Neural progenitor cell (in vitro differentiated cells): ENCODE measurements around the gene MAGI1. TPM values are rescaled to one million over a fixed set of nuclear protein-coding genes. Genes with fewer than 3 reads are reported as not detected.

ENCODE experiments used
- DNase-seq: peaks from one replicate; pipeline ENCODE4 v3.0.0-alpha.2; 2016; ENCODE audit warnings: low spot score
- H2AFZ ChIP-seq: fragments of 200-600 bp; sonication (generic); replicated peaks from 2 replicates; pipeline ENCODE4 v1.6.1; 2016; ENCODE audit warnings: antibody characterized with exemption
- H3F3A ChIP-seq: fragments of 200-600 bp; sonication (generic); 2 replicates; pipeline ENCODE4 v1.6.1; 2016; ENCODE audit warnings: antibody characterized with exemption, low read depth
- H3K27ac ChIP-seq: fragments of 200-600 bp; sonication (generic); 2 replicates; pipeline ENCODE4 v1.5.1; 2016; ENCODE audit warnings: mild to moderate bottlenecking
- H3K27me3 ChIP-seq: fragments of 200-600 bp; sonication (generic); 2 replicates; pipeline ENCODE4 v1.6.1; 2016; ENCODE audit warnings: mild to moderate bottlenecking, moderate library complexity
- H3K36me3 ChIP-seq: fragments of 200-600 bp; sonication (generic); 2 replicates; pipeline ENCODE4 v1.5.1; 2016
- H3K4me1 ChIP-seq: fragments of 200-600 bp; sonication (generic); 2 replicates; pipeline ENCODE4 v1.6.1; 2016; ENCODE audit warnings: mixed run types
- H3K4me2 ChIP-seq: fragments of 200-600 bp; sonication (generic); 2 replicates; pipeline ENCODE4 v1.6.1; 2016
- H3K4me3 ChIP-seq: fragments of 200-600 bp; sonication (generic); 2 replicates; pipeline ENCODE4 v1.5.1; 2016
- H3K79me2 ChIP-seq: fragments of 200-600 bp; sonication (generic); 2 replicates; pipeline ENCODE4 v1.6.1; 2016; ENCODE audit warnings: low read depth
- H3K9ac ChIP-seq: fragments of 200-600 bp; sonication (generic); 2 replicates; pipeline ENCODE4 v1.6.1; 2016
- H3K9me3 ChIP-seq: fragments of 200-600 bp; sonication (generic); 2 replicates; pipeline ENCODE4 v1.5.1; 2016; ENCODE audit warnings: low read depth
- H4K20me1 ChIP-seq: fragments of 200-600 bp; sonication (generic); 2 replicates; pipeline ENCODE4 v1.6.1; 2016; ENCODE audit warnings: low read depth
- H3K27ac Mint-ChIP-seq: 3 replicates; pipeline ENCODE4 v1.8.0; 2021; ENCODE audit warnings: mixed read lengths
- H3K27me3 Mint-ChIP-seq: 2 replicates; pipeline ENCODE4 v1.8.0; 2022; ENCODE audit warnings: low read depth, mild to moderate bottlenecking, inconsistent platforms, moderate library complexity, mixed read lengths; ENCODE audit not compliant: insufficient read depth
- H3K36me3 Mint-ChIP-seq: 3 replicates; pipeline ENCODE4 v1.8.0; 2021; ENCODE audit warnings: mixed read lengths
- H3K4me1 Mint-ChIP-seq: 3 replicates; pipeline ENCODE4 v1.8.0; 2021; ENCODE audit warnings: mixed read lengths
- H3K4me3 Mint-ChIP-seq: 3 replicates; pipeline ENCODE4 v1.8.0; 2021; ENCODE audit warnings: mild to moderate bottlenecking, moderate library complexity, mixed read lengths
- H3K9me3 Mint-ChIP-seq: 3 replicates; pipeline ENCODE4 v1.8.0; 2020; ENCODE audit warnings: mixed read lengths
- EZH2 ChIP-seq: fragments of 200-600 bp; sonication (generic); IDR thresholded peaks from 2 replicates; pipeline ENCODE4 v1.6.1; 2017; ENCODE audit warnings: antibody characterized with exemption, mild to moderate bottlenecking, moderate library complexity
- EZH2phosphoT487 ChIP-seq: fragments of 200-600 bp; sonication (generic); IDR thresholded peaks from 2 replicates; pipeline ENCODE4 v1.6.1; 2017; ENCODE audit warnings: antibody characterized with exemption
- total RNA-seq: library from RNA; depleted of rRNA; stranded (reverse); fragments of >200 nt; gene quantifications from 2 replicates; pipeline ENCODE4 v1.2.3, GENCODE V29; 2015; ENCODE audit warnings: low replicate concordance
- TF ChIP-seq, protein P1 (sequence below): fragments of 200-600 bp; sonication (generic); IDR thresholded peaks from 2 replicates; pipeline ENCODE4 v1.5.1; 2017; ENCODE audit warnings: antibody characterized with exemption, mild to moderate bottlenecking

MAGI1 gene
- total RNA-seq, 1 donor from 2014 or later = 40.6 TPM

DNA sequence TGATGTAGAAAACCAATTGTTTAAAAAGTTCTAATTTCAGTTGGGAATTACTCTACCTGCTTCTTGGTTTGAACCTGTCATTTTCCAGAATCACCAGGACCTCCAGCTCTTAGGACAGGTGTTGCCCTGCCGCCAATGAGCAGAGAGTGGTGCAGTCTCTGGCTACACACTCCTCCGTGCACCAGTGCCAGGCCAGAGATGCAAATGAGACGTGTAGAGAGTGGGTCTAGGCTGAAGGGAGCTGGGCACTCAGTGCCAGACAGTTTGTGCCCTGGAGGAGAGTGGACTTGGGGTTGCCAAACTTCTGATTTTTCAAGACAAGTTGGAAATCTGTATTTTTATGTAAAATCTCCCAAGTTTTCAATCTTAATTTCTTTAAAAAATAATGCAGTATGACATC lies 566.2 kb downstream of the MAGI1 start:
- Histone ChIP-seq H3K27ac (no peak overlapping the region), H3F3A (no peaks in the 10 kb centered on the region), H3K9me3 (no peaks in the 10 kb centered on the region), H3K79me2 (no peaks in the 10 kb centered on the region), H3K36me3 (no peaks in the 10 kb centered on the region), H3K4me1 (no peaks in the 10 kb centered on the region), H3K27me3 (no peaks in the 10 kb centered on the region), H3K4me2 (no peak overlapping the region), H4K20me1 (no peaks in the 10 kb centered on the region), H3K9ac (no peak overlapping the region), H3K4me3 (no peak overlapping the region), H2AFZ (no peak overlapping the region)
- H3K27me3 Mint-ChIP-seq = peaks cover 2% of the 10 kb centered on the region
- no peaks in the 10 kb centered on the region for H3K9me3 Mint-ChIP-seq
- TF ChIP-seq, protein P1, sequence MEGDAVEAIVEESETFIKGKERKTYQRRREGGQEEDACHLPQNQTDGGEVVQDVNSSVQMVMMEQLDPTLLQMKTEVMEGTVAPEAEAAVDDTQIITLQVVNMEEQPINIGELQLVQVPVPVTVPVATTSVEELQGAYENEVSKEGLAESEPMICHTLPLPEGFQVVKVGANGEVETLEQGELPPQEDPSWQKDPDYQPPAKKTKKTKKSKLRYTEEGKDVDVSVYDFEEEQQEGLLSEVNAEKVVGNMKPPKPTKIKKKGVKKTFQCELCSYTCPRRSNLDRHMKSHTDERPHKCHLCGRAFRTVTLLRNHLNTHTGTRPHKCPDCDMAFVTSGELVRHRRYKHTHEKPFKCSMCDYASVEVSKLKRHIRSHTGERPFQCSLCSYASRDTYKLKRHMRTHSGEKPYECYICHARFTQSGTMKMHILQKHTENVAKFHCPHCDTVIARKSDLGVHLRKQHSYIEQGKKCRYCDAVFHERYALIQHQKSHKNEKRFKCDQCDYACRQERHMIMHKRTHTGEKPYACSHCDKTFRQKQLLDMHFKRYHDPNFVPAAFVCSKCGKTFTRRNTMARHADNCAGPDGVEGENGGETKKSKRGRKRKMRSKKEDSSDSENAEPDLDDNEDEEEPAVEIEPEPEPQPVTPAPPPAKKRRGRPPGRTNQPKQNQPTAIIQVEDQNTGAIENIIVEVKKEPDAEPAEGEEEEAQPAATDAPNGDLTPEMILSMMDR = no peak
- TF ChIP-seq EZH2phosphoT487 (no peak), EZH2 (no peak)
- no peak overlapping the region for H3K27ac Mint-ChIP-seq
- no peak overlapping the region for H3K4me3 Mint-ChIP-seq
- peaks cover 7% of the 10 kb centered on the region for H3K4me1 Mint-ChIP-seq
- peaks cover 15% of the 10 kb centered on the region for H3K36me3 Mint-ChIP-seq
- DNase-seq = no peak

DNA sequence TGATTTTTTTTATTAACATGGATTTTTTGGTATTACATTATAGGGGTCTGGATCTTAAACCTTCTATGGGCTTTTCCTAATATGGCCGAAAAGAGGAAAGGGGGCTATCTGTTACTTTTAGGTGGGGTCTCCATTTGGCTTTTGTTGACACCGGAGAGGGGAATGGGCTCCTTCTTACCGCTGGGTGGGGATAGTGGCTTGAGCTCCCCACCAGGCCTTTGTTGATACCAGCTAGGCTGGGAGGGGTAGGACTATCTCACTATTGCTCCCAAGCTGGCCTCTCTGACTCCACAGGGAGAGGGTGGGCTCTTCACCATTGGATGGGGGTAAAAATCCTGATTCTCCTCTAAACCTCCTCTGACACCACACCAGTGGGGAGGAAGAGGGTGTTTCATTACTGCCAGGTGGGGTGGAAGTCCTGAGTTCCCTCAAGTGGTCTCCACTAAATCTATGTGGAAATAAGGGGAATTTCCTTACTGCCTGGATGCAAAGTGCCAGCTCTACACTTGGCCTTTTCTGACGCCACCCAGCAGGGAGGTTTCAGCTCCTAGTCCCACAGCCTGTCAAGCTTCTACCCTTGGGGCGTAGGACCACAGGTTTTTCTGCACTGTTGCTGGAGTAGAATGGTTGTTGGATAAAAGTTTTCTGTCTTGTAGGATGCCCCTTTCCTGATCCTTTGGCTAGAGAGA lies 572.3 kb downstream of the MAGI1 start:
- no peaks in the 10 kb centered on the region for H3K9me3 ChIP-seq
- no peak overlapping the region for H3K27ac Mint-ChIP-seq
- peak overlapping the region; percentile 21 for H3K27ac ChIP-seq
- H2AFZ ChIP-seq = no peak overlapping the region
- H3K4me3 ChIP-seq = no peak overlapping the region
- peaks cover 14% of the 10 kb centered on the region for H3K9me3 Mint-ChIP-seq
- peaks cover 19% of the 10 kb centered on the region for H3K4me1 ChIP-seq
- no peaks in the 10 kb centered on the region for H3K4me1 Mint-ChIP-seq
- H3F3A ChIP-seq = peaks cover 8% of the 10 kb centered on the region
- peaks cover 5% of the 10 kb centered on the region for H3K36me3 ChIP-seq
- no peaks in the 10 kb centered on the region for H3K27me3 ChIP-seq
- H4K20me1 ChIP-seq = no peaks in the 10 kb centered on the region
- H3K4me2 ChIP-seq = peak overlapping the region; percentile 11
- peaks cover 24% of the 10 kb centered on the region for H3K36me3 Mint-ChIP-seq
- no peaks in the 10 kb centered on the region for H3K27me3 Mint-ChIP-seq
- no peaks in the 10 kb centered on the region for H3K79me2 ChIP-seq
- no peak overlapping the region for H3K9ac ChIP-seq
- DNase-seq = peak; percentile 76
- no peak for TF ChIP-seq EZH2
- TF ChIP-seq, protein P1 = peak; percentile 62
- TF ChIP-seq EZH2phosphoT487 = no peak
- H3K4me3 Mint-ChIP-seq = no peak overlapping the region

DNA sequence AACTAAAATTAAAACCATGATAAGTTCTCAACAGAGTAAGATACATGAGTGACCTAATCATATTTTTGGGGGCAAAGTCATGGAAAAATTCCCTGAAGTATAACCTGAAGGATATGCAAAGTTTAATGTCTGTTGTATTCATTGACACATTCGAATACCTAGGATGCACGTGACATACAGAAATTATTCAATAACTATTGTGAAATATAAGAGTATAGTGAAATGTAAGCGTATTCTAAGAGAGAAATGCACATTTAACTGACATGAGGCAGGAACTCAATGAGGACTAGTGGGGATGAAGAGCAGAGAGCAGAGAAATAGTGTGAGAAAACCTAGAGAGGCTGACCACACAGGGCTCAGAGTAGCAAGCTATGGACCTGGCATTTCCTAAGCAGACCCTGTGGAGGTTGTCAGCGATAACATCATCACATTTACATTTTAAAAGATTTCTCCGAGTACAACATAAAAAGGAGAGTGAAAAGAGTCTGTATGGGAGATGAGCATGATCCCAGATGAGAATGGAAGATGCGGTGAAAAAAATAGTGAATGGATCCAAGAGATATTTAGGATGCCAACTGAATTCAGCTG lies 588.8 kb downstream of the MAGI1 start:
- H3K27ac Mint-ChIP-seq = no peak overlapping the region
- no peak overlapping the region for H3K9ac ChIP-seq
- DNase-seq = no peak
- peaks cover 19% of the 10 kb centered on the region for H3K4me1 Mint-ChIP-seq
- H3K27ac ChIP-seq = no peak overlapping the region
- H3K27me3 ChIP-seq = no peaks in the 10 kb centered on the region
- H3K36me3 ChIP-seq = no peaks in the 10 kb centered on the region
- no peaks in the 10 kb centered on the region for H3K79me2 ChIP-seq
- H3K9me3 ChIP-seq = no peaks in the 10 kb centered on the region
- H3K27me3 Mint-ChIP-seq = no peaks in the 10 kb centered on the region
- TF ChIP-seq, protein P1 = no peak
- no peak for TF ChIP-seq EZH2phosphoT487
- no peak for TF ChIP-seq EZH2
- H3K36me3 Mint-ChIP-seq = peaks cover 2% of the 10 kb centered on the region
- H3K4me2 ChIP-seq = no peak overlapping the region
- H4K20me1 ChIP-seq = peaks cover 15% of the 10 kb centered on the region
- H3K4me3 ChIP-seq = no peak overlapping the region
- no peak overlapping the region for H2AFZ ChIP-seq
- H3F3A ChIP-seq = peaks cover 6% of the 10 kb centered on the region
- no peak overlapping the region for H3K4me3 Mint-ChIP-seq
- H3K9me3 Mint-ChIP-seq = no peaks in the 10 kb centered on the region
- H3K4me1 ChIP-seq = peaks cover 10% of the 10 kb centered on the region
